K562 (cell line): ENCODE measurements around the gene RPS19BP1. TPM values are rescaled to one million over a fixed set of nuclear protein-coding genes. Genes with fewer than 3 reads are reported as not detected.

Experiments
- ATF1 ChIP-seq, 2 experiments: fragments of 450-650 bp in 1 of 2; IDR thresholded peaks; 2 replicates each; pipeline ENCODE4 v1.6.1; 2016; ENCODE audit warnings: missing compliant biosample characterization in 1 of 2, missing genetic modification characterization in 1 of 2
- CHD4 ChIP-seq: fragments of 200-600 bp; sonication (generic); IDR thresholded peaks from 3 replicates; pipeline ENCODE4 v1.6.1; 2012; ENCODE audit warnings: low read depth, mild to moderate bottlenecking, mixed read lengths, low read length, inconsistent platforms; ENCODE audit not compliant: insufficient read depth, insufficient replicate concordance, poor library complexity, severe bottlenecking
- EHMT2 ChIP-seq: fragments of 450-650 bp; IDR thresholded peaks from 2 replicates; pipeline ENCODE4 v1.6.1; 2018; ENCODE audit warnings: antibody characterized with exemption
- EP400 ChIP-seq: fragments of 450-650 bp; IDR thresholded peaks from 2 replicates; pipeline ENCODE4 v1.6.1; 2017; ENCODE audit warnings: antibody characterized with exemption, mild to moderate bottlenecking, moderate library complexity
- FOXA3 ChIP-seq, 2 experiments: fragments of 450-650 bp in 1 of 2; sonication (generic) in 1 of 2; formaldehyde crosslinking; IDR thresholded peaks in 1 of 2; conservative IDR thresholded peaks in 1 of 2; 2 replicates each; pipeline versions ENCODE4 v1.4.0 to v1.8.0; 2020 to 2022; ENCODE audit warnings: mild to moderate bottlenecking in 2 of 2, missing genetic modification reagents in 1 of 2
- FOXO4 ChIP-seq: fragments of 450-650 bp; formaldehyde crosslinking; IDR thresholded peaks from 2 replicates; pipeline ENCODE4 v1.4.0; 2020; ENCODE audit warnings: mild to moderate bottlenecking, moderate library complexity
- HNRNPLL ChIP-seq: fragments of 200-400 bp; formaldehyde crosslinking; IDR thresholded peaks from 2 replicates; pipeline ENCODE4 v1.6.1; 2017; ENCODE audit warnings: low read length, low read depth, mild to moderate bottlenecking; ENCODE audit not compliant: poor library complexity, severe bottlenecking
- HOMEZ ChIP-seq: fragments of 250-450 bp; sonication (Bioruptor Pico); IDR thresholded peaks from 2 replicates; pipeline ENCODE4 v1.4.0; 2020; ENCODE audit warnings: mild to moderate bottlenecking, moderate library complexity
- JUND ChIP-seq, 2 experiments: IDR thresholded peaks; 2 replicates in 1 of 2; 3 replicates in 1 of 2; pipeline ENCODE4 v1.6.1; 2011; ENCODE audit warnings: borderline replicate concordance in 2 of 2, low read depth in 2 of 2, low read length in 2 of 2, improper control_type of control experiment in 1 of 2, missing biosample characterization in 1 of 2, missing genetic modification characterization in 1 of 2, missing genetic modification reagents in 1 of 2
- KLF6 ChIP-seq: fragments of 250-450 bp; sonication (Bioruptor Pico); IDR thresholded peaks from 2 replicates; pipeline ENCODE4 v1.4.0; 2020; ENCODE audit warnings: mild to moderate bottlenecking, moderate library complexity, borderline replicate concordance
- SAFB2 ChIP-seq: fragments of 200-400 bp; formaldehyde crosslinking; IDR thresholded peaks from 2 replicates; pipeline ENCODE4 v1.6.1; 2018; ENCODE audit warnings: borderline replicate concordance, low read length, low read depth, moderate library complexity; ENCODE audit not compliant: severe bottlenecking
- SLC30A9 ChIP-seq: fragments of 250-450 bp; sonication (Bioruptor Pico); IDR thresholded peaks from 2 replicates; pipeline ENCODE4 v1.8.0; 2022; ENCODE audit warnings: mild to moderate bottlenecking, moderate library complexity
- TCF3 ChIP-seq: sonication (generic); formaldehyde crosslinking; IDR thresholded peaks from 2 replicates; pipeline ENCODE4 v1.4.0; 2020; ENCODE audit warnings: mild to moderate bottlenecking, missing genetic modification reagents
- TEAD1 ChIP-seq, 2 experiments: fragments of 450-650 bp in 1 of 2; sonication (generic) in 1 of 2; formaldehyde crosslinking; IDR thresholded peaks; 2 replicates each; pipeline versions ENCODE4 v1.4.0 to v1.8.0; 2020 to 2022; ENCODE audit warnings: mild to moderate bottlenecking in 2 of 2, missing genetic modification reagents in 1 of 2
- XRCC5 ChIP-seq: fragments of 200-400 bp; formaldehyde crosslinking; IDR thresholded peaks from 2 replicates; pipeline ENCODE4 v1.6.1; 2017; ENCODE audit warnings: low read depth, mild to moderate bottlenecking, low read length
- ZNF121 ChIP-seq: sonication (generic); formaldehyde crosslinking; conservative IDR thresholded peaks from 2 replicates; pipeline ENCODE4 v1.8.0; 2022; ENCODE audit warnings: missing genetic modification reagents
- ZNF282 ChIP-seq: sonication (generic); formaldehyde crosslinking; IDR thresholded peaks from 2 replicates; pipeline ENCODE4 v1.8.1; 2023; ENCODE audit warnings: missing genetic modification reagents
- ZNF511 ChIP-seq: sonication (generic); formaldehyde crosslinking; IDR thresholded peaks from 2 replicates; pipeline ENCODE4 v1.8.0; 2022; ENCODE audit warnings: mild to moderate bottlenecking, missing genetic modification reagents
- polyA plus RNA-seq, 8 experiments: library from polyadenylated mRNA; depleted of rRNA in 4 of 8; stranded (reverse) in 5 of 8; unstranded in 3 of 8; fragments of >200 nt; fragmentation: Nextera tagmentation in 2 of 8; fragmentation: Illumina TruSeq in 1 of 8; extraction: Ambion mirVana in 2 of 8; extraction: Trizol in 1 of 8; gene quantifications; 2 replicates each; pipeline versions ENCODE4 v1.2.1 to v1.2.3, GENCODE V29; 2011 to 2014; ENCODE audit warnings: inconsistent platforms in 1 of 8, missing spikeins in 1 of 8
- total RNA-seq, 7 experiments: library from RNA; depleted of rRNA in 6 of 7; stranded (reverse); fragments of >200 nt in 6 of 7; fragmentation: Illumina TruSeq in 2 of 7; extraction: Trizol in 2 of 7; gene quantifications; 2 replicates each; pipeline versions ENCODE4 v1.2.1 to v1.2.3, GENCODE V29; 2011 to 2021; ENCODE audit warnings: low replicate concordance in 1 of 7
- TF ChIP-seq, protein P1 (sequence below): sonication (generic); formaldehyde crosslinking; IDR thresholded peaks from 2 replicates; pipeline ENCODE4 v1.8.1; 2023; ENCODE audit warnings: mild to moderate bottlenecking, missing genetic modification reagents

RPS19BP1 gene
- total and polyA plus RNA-seq, 9 of the 15 experiments (the other 6 are each of a cell fraction or from before 2014, with no cell fraction given), result 3.0 to 223 (median 84.3) TPM

- TF ChIP-seq EP400 (no peak), HOMEZ (CRISPR knock-in tag) (no peak), SLC30A9 (no peak), ZNF511 (peak; percentile 93), FOXA3 (CRISPR knock-in tag; conservative IDR thresholded peaks at IDR 0.05 in 1 of 2, IDR thresholded peaks at IDR 0.05 in 1 of 2) (no peak), ATF1 (CRISPR knock-in tag; IDR thresholded peaks at IDR 0.05) (no peak), ATF1 (tag; IDR thresholded peaks at IDR 0.05) (no peak), TEAD1 (CRISPR knock-in tag; IDR thresholded peaks at IDR 0.05) (no peak), FOXO4 (CRISPR knock-in tag) (no peak), HNRNPLL (peak; percentile 96), KLF6 (no peak), SAFB2 (no peak), TCF3 (CRISPR knock-in tag) (no peak), CHD4 (no peak), XRCC5 (0 out of 2 replicates have a peak, but pooled peaks have one; percentile 17), EHMT2 (peak; percentile 99), ZNF121 (CRISPR knock-in tag) (no peak), ZNF282 (CRISPR knock-in tag) (no peak), JUND (IDR thresholded peaks at IDR 0.05; ENCODE audit: borderline replicate concordance, low read depth, low read length) (0 out of 2 replicates have a peak, but pooled peaks have one; percentile 6), JUND (tag; IDR thresholded peaks at IDR 0.05; ENCODE audit: borderline replicate concordance, low read depth, low read length) (no peak)
- TF ChIP-seq, protein P1, sequence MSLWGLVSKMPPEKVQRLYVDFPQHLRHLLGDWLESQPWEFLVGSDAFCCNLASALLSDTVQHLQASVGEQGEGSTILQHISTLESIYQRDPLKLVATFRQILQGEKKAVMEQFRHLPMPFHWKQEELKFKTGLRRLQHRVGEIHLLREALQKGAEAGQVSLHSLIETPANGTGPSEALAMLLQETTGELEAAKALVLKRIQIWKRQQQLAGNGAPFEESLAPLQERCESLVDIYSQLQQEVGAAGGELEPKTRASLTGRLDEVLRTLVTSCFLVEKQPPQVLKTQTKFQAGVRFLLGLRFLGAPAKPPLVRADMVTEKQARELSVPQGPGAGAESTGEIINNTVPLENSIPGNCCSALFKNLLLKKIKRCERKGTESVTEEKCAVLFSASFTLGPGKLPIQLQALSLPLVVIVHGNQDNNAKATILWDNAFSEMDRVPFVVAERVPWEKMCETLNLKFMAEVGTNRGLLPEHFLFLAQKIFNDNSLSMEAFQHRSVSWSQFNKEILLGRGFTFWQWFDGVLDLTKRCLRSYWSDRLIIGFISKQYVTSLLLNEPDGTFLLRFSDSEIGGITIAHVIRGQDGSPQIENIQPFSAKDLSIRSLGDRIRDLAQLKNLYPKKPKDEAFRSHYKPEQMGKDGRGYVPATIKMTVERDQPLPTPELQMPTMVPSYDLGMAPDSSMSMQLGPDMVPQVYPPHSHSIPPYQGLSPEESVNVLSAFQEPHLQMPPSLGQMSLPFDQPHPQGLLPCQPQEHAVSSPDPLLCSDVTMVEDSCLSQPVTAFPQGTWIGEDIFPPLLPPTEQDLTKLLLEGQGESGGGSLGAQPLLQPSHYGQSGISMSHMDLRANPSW (CRISPR knock-in tag), result no peak
Measured at GRCh38 chr22:39545386-39546365, 13.1 kb upstream of the RPS19BP1 start (continued).
